Kidney capillary endothelial cell (primary cell): ENCODE data around the gene LRRC32.

Source experiments
- DNase-seq: peaks from one replicate; pipeline ENCODE4 v3.0.0-alpha.2; 2018; ENCODE audit warnings: low spot score

The LRRC32 gene

DNA sequence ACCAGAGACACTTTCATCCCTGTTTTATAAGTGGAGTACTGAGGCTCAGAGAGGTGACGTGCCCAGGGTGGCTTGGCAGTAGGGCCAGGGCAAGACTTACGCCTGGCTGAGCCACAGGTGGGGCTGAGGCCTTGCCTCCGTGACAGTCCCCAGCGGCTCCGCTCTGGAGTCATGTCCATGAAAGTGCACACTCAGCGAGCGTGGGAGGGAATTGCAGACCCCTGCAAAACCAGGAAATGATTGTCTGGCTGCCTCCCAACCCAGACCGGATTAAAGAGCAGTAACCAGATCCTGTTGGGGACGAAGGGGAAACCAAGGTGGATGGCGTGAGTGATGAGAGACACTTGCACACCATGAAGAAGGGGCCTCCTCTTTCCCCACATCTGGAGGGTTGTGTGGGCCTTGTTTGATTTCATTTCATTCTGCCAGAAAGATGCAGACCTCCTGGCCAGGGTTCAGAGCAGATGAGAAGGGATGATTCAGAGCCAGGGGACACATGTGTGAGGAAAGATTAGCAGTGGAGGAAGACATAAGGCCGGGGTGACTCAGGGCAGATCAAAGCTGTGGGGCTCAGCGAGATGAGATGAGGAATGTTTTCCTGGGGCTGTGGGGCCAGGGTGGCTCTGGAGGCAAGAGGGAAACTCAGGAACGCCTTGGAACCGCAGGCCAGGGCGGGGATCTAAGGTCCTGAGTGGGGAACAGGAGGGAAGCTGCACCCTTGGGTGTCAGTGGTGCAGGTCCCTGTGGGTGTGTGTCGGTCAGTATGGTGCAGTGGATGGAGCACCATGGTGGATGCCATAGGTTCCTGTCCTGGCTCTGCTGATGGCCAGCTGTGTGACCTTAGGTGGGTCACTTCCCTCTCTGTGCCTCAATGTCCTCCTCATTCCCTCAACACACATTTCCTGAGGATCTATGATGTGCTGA lies 29.9 kb upstream of the LRRC32 start:
- peak; percentile 98 for DNase-seq

DNA sequence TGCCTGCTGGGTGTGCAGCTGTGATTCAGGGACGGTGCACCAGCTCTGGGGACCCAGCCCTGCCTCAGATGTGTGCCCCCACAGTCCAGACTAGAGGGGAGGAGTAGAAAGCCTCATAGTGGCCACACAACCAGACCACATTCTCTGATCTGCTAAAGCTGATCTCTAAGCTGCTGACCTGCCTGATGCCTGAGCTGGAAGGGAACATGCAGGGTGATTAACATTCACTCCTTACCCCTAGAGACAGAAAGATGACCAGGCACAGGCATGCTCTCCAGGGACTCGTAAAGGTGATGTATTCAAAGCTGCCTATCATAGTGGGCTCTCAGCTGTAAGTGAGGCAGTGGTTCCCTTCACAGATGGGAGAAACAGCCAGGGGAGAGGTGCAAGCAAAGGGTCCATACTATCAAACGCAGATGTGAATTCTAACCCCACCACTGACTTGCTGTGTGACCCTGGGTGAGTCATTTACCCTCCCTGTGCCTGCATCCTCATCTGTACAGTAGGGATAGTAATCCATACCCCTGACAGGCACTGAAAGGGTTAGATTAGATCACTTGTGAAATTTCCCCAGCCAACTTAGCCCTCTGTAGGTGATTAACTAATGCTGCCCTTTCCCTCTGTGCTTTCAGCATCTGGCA lies 29.0 kb upstream of the LRRC32 start:
- no peak for DNase-seq

DNA sequence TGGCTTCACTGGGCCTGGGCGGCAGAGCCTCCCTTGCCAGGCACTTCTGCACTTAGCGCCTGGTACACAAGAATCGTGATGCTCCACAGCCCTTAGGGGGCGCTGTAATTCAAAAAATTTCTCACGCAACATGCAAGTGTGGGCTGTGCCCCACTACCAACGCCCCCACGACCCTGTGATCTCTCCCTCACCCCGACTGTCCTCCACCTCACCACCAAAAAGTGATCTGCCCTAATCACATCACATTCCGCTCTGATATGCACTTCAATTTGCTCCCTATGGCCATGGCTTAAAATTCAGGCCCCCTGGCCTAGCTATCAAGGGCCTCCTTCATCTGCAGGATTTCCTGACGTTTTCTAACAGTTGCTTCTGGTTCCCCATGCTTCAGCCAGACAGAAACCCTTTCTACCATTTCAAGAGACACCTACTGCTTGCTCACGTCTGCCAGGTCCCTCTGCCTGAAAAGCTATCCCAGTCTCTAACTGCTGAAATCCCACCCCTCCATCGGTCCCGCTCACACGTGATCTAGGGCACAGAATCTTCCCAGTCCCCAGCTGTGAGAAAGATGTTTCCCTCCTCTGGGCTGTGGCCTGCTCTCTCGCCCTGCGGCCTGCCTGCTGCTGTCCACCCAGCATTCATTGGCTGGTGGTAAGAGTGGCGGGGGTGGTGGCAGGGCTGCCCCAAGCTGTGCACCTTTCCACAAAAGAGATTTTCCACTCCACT lies 27.9 kb upstream of the LRRC32 start:
- no peak for DNase-seq

DNA sequence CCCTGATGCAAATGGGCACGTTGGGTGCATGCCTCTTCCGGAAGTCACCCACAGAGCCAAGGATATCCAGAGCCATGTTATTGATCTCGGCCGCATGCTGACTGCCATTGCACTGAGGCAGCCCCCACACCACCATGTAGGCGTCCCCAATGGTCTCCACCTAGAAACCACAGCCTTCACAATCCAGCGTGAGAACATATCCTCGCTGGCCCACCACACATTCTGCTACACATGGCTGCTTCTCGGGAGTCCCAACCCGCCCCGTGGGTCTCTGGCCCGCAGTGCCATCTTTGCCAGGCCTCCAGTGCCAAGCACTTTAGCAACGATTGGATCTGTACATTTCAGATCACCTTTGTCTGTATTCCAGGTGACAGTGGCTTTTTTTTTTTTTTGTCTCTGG lies 26.2 kb upstream of the LRRC32 start:
- no peak for DNase-seq

GRCh38 chr11:76695771-76696170 lies 25.2 kb upstream of the LRRC32 start:
- DNase-seq = no peak

DNA sequence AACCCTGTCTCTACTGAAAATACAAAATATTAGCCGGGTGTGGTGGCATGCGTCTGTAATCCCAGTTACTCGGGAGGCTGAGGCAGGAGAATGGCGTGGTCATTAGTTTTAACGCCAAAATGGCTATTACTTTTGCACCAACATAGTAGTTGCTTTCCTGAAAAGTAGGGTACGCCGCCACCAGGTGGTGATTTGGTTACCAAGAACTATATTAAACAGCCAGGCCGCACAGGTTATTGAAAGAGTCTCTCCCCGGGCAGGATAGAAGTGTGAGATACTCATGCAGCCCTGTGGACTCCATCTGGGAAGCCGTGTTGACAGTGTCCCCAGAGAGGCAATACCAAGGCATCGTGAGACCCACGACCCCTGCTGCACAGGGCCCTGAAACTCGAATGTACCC lies 24.6 kb upstream of the LRRC32 start:
- DNase-seq = no peak

DNA sequence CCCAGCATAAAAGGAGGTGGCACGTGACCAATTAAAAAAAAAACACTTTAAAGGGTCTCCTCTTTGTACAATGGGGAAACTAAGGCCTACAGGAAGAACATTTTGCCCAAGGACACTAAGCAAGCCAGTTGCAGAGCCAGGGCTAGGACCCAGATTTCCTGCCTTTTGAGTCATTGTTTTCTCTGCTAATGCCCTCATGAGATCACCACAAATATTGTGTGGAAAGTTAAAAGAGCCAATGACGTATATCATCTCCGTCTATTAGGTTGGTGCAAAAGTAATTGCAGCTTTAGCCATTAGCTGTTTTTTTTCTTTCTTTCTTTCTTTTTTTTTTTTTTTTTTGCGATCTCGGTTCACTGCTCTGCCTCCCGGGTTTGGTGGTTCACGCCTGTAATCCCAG lies 24.1 kb upstream of the LRRC32 start:
- DNase-seq = peak; percentile 84

DNA sequence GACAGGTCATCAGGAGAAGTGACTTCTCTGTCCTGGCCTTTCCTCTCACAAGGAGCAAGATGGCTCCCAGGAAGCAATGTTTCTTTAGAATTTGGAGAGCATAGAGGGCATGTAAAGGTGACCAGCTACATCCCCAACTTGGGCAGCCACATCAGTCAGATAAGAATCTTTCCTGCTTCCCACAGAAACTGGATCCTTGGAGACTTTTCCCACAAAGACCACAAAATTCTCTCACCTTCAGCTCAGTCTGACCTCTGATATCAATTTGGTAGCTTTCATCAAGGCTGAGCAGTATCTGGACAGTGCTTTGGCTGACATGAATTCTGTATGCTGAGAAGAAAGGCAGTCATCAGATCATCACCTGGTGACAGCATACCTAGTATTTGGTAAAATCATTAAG lies 23.3 kb upstream of the LRRC32 start:
- DNase-seq = no peak

DNA sequence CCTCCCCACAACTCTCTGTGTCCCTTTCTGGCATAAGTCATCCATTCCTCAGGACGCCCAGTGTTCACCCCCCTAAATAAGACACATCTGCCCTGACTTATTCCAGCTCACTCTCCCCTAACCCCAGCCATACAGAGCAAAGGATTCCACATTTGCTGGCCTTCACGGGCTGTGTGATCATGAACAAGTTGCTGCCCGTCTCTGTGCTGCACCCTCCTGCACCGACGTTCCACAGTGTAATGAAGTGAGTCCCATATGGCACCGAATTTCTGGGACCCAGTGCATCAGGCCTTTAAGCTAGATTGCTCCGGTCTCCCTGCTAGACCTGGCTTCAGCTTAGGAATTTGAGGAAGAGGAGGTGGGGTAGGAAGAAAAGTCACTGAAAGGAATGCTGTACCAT lies 22.4 kb upstream of the LRRC32 start:
- no peak for DNase-seq

DNA sequence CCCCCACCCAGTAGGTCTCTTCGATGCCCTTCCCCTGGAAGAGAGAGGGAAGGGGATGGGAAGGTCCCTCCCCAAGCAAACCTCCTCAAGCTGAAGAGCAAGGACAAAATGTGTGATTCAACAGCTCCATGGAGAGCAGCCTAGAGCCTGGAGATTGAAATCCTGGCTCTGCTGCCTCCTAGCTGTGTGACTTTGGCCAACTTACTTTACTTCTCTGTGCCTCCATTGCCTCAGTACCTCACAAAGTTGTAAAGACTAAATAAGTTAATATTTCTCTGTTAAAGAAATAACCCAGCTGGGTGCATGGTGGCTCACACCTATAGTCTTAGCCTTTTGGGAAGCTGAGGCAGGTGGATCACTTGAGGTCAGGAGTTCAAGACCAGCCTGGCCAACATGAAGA lies 21.1 kb upstream of the LRRC32 start:
- no peak for DNase-seq

GRCh38 chr11:76690736-76691135 lies 20.2 kb upstream of the LRRC32 start:
- no peak for DNase-seq

GRCh38 chr11:76689313-76690260 lies 19.0 kb upstream of the LRRC32 start:
- DNase-seq = no peak

GRCh38 chr11:76688146-76688545 lies 17.6 kb upstream of the LRRC32 start:
- DNase-seq = no peak

DNA sequence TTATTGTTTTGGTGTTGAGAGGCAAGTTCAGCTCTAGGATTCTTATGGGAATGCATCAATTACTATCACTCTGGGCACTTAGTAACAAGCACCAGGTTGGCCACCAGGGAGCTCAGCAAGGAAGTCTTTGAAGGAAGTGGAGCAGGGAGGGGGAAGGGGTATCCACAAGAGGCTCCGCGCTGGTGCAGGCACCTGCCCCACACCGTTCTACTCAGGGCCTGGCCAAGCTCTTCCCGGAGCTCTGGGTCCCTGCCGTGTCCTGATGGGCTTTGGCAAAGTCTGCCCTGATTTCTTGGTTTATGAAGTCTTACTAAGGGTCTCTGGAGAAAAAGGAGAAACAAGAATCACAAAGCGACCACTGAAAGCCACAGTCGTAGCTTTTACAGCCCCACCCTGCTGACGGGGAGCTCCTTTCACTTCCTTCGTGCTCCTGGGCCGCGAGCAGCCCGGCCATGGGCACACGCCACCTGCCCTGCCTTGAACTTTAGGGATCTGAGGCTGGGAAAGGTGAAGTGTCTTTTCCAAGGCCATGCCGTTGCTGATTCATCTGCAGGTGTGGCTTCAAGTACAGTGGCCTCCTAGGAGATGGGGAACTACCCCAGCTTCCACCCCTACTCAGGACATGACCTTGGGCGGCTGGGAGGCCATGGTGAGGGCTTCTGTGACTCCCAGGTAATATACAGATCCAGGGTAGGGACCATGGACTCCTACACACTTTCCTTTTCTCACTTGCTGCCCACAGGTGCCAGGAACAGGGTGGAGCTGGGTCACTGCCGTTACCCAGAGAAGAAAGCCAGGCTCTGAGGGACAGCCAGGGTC lies 15.9 kb upstream of the LRRC32 start:
- DNase-seq = no peak

DNA sequence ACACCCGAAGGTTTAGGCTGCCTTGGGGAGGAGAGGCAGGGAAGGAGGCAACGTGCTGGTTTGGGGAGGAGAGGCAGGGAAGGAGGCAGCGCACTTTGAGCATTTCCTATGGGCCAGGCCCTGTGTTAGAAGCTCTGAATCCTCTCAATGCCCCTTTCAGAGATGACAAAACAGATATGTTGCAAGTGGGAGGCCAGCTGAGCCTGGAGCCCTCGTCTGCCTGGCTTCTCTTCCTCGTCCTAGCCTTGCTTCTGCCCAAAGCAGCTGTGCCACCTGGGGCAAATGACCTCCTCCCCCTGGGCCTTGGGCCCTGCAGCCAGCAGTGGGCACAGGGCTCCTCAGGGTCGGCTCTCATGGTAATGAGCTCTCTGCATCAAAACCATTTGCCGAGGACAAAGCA lies 15.3 kb upstream of the LRRC32 start:
- DNase-seq = no peak

- no peak for DNase-seq
Observed at GRCh38 chr11:76685237-76685636, 14.7 kb upstream of the LRRC32 start.

DNA sequence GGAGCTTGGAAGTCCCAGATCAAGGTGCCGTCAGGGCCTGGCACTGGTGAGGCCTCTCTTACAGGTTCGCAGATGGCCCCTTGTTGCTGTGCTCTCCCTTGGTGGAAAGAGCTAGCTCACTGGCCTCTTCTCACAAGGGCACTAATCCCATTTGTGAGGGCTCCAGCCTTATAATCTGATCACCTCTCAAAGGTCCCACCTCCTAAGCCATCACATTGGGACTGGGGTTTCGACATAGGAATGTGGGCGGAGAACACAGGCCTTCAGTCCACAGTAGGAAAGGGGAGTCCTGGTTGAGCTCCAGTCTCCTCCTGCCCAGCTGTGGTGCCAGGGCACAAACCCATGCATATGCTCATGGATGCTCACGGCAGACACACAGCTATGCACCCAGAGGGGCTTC lies 14.0 kb upstream of the LRRC32 start:
- DNase-seq = no peak

- no peak for DNase-seq
Observed at GRCh38 chr11:76683161-76684095, 12.9 kb upstream of the LRRC32 start.

DNA sequence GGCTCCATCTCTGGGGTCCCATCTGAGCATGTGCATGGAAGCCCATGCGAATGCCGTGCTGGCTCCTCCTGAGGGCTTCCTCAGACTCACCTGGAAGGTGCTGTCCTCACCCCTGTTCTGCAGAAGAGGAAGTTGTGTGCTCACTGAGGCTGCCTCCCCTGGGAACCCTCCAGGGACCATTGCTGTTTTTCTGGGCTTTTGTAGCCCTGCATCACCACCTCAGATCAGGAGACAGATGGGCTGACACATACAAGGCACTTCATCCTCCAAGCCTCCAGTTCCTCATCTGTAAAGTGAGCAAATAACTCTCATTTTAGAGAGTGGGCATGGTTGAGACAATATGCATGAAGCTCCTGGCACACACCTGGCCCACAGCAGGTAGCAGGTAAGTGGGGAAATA lies 12.1 kb upstream of the LRRC32 start:
- no peak for DNase-seq

GRCh38 chr11:76682106-76682505 lies 11.6 kb upstream of the LRRC32 start:
- DNase-seq = no peak
